ENCODE data around the gene PAPPA.

PAPPA gene

DNA sequence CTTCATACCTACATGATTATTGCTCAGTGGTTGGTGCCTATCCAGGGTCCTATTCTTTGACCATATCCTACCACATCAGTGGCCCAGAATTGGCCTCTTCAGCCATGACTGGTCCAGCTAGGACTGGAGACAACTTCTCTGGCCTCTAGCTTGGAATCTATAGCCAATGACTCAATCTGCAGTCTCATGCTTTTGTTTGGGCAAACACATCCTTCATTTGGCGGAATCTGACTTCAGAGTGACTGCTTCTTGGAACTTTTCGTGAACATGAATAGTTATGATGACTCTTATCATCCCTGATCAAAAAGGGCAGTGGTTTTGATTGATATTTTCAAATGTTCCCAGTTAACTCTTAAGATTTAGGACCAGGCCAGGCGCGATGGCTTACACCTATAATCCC, 134.1 kb downstream of the PAPPA start:
- no peaks in the 10 kb centered on the region for H3K27me3 ChIP-seq (ENCODE audit: control insufficient read depth in 1 of 2, insufficient read depth in 2 of 2, low read length in 2 of 2)
- no peak overlapping the region for H3K4me3 ChIP-seq (ENCODE audit: low read depth in 1 of 2, low read length in 2 of 2)
- H3K9me3 ChIP-seq (ENCODE audit: low read length) = no peaks in the 10 kb centered on the region
- no peak overlapping the region for H3K9ac ChIP-seq (ENCODE audit: low read length)
- H3K4me1 ChIP-seq (ENCODE audit: insufficient read depth, low read length) = no peaks in the 10 kb centered on the region
- no peak overlapping the region for H3K27ac ChIP-seq (ENCODE audit: low read depth, low read length)
- H3K36me3 ChIP-seq (ENCODE audit: insufficient read depth, low read length) = no peaks in the 10 kb centered on the region

- H3K9ac ChIP-seq (ENCODE audit: low read length) = no peak overlapping the region
- H3K36me3 ChIP-seq (ENCODE audit: insufficient read depth, low read length) = no peaks in the 10 kb centered on the region
- no peak overlapping the region for H3K4me3 ChIP-seq (ENCODE audit: low read depth in 1 of 2, low read length in 2 of 2)
- no peaks in the 10 kb centered on the region for H3K4me1 ChIP-seq (ENCODE audit: insufficient read depth, low read length)
- no peaks in the 10 kb centered on the region for H3K9me3 ChIP-seq (ENCODE audit: low read length)
- H3K27me3 ChIP-seq (ENCODE audit: control insufficient read depth in 1 of 2, insufficient read depth in 2 of 2, low read length in 2 of 2) = no peaks in the 10 kb centered on the region
- H3K27ac ChIP-seq (ENCODE audit: low read depth, low read length) = no peak overlapping the region
These were observed 135.1 kb downstream of the PAPPA start for GRCh38 chr9:116288658-116289057.

DNA sequence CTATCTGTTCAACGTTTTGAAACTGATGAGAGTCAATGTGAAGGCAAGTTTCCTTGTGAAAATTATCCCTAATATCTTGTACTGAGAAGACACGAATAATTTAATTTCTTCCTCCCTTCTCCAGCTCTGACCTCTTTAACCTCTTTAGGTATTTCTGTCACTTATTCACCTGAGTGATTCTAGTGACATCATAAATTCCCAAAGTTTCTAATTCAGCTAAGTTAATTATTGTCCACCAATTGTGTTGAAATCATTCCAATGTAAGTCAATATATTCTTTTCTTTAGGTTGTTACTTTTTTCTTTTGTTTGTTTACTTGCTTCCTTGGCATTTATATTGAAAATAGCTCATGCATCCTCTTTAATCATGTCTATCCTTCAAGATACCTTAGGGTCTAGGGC, 143.8 kb downstream of the PAPPA start:
- Histone ChIP-seq H3K36me3 (ENCODE audit: insufficient read depth, low read length) (no peaks in the 10 kb centered on the region), H3K27me3 (ENCODE audit: control insufficient read depth in 1 of 2, insufficient read depth in 2 of 2, low read length in 2 of 2) (no peaks in the 10 kb centered on the region), H3K9ac (ENCODE audit: low read length) (no peak overlapping the region), H3K9me3 (ENCODE audit: low read length) (no peaks in the 10 kb centered on the region), H3K4me1 (ENCODE audit: insufficient read depth, low read length) (no peaks in the 10 kb centered on the region), H3K27ac (ENCODE audit: low read depth, low read length) (no peak overlapping the region), H3K4me3 (ENCODE audit: low read depth in 1 of 2, low read length in 2 of 2) (no peak overlapping the region)

- Histone ChIP-seq H3K27ac (ENCODE audit: low read depth, low read length) (no peak overlapping the region), H3K4me1 (ENCODE audit: insufficient read depth, low read length) (no peaks in the 10 kb centered on the region), H3K9me3 (ENCODE audit: low read length) (no peaks in the 10 kb centered on the region), H3K4me3 (ENCODE audit: low read depth in 1 of 2, low read length in 2 of 2) (no peak overlapping the region), H3K27me3 (ENCODE audit: control insufficient read depth in 1 of 2, insufficient read depth in 2 of 2, low read length in 2 of 2) (no peaks in the 10 kb centered on the region), H3K36me3 (ENCODE audit: insufficient read depth, low read length) (no peaks in the 10 kb centered on the region), H3K9ac (ENCODE audit: low read length) (no peak overlapping the region)
These were observed 144.7 kb downstream of the PAPPA start for GRCh38 chr9:116298249-116298648.

GRCh38 chr9:116298878-116299391, 145.3 kb downstream of the PAPPA start:
- Histone ChIP-seq H3K36me3 (ENCODE audit: insufficient read depth, low read length) (no peaks in the 10 kb centered on the region), H3K4me1 (ENCODE audit: insufficient read depth, low read length) (no peaks in the 10 kb centered on the region), H3K9ac (ENCODE audit: low read length) (no peak overlapping the region), H3K9me3 (ENCODE audit: low read length) (no peaks in the 10 kb centered on the region), H3K27me3 (ENCODE audit: control insufficient read depth in 1 of 2, insufficient read depth in 2 of 2, low read length in 2 of 2) (no peaks in the 10 kb centered on the region), H3K27ac (ENCODE audit: low read depth, low read length) (no peak overlapping the region), H3K4me3 (ENCODE audit: low read depth in 1 of 2, low read length in 2 of 2) (no peak overlapping the region)

DNA sequence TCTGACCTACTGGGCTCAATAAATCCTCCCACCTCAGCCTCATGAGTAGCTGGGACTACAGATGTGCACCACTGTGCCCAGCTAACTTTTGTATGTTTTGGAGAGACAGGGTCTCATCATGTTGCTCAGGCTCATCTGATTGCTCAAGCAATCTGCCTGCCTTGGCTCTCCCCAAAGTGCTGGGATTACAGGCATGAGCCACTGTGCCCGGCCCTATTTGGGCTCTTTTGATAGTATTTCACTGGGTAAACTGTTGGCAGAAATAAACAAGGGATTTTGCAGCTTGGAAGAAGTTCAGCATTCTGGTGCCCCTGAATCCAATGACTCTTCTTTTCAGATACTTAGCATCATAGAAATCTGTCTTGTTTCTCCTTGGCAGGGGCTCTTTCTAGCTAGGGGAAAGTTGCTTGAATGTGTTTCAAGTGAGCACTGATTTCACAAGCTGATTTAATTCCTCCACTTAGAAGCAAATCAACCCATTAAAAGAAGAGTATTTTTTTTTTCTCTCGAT, 146.8 kb downstream of the PAPPA start:
- H3K4me3 ChIP-seq (ENCODE audit: low read depth in 1 of 2, low read length in 2 of 2) = no peak overlapping the region
- no peaks in the 10 kb centered on the region for H3K9me3 ChIP-seq (ENCODE audit: low read length)
- no peaks in the 10 kb centered on the region for H3K36me3 ChIP-seq (ENCODE audit: insufficient read depth, low read length)
- no peak overlapping the region for H3K27ac ChIP-seq (ENCODE audit: low read depth, low read length)
- no peaks in the 10 kb centered on the region for H3K4me1 ChIP-seq (ENCODE audit: insufficient read depth, low read length)
- H3K27me3 ChIP-seq (ENCODE audit: control insufficient read depth in 1 of 2, insufficient read depth in 2 of 2, low read length in 2 of 2) = no peaks in the 10 kb centered on the region
- no peak overlapping the region for H3K9ac ChIP-seq (ENCODE audit: low read length)

GRCh38 chr9:116303270-116303669, 149.7 kb downstream of the PAPPA start:
- no peaks in the 10 kb centered on the region for H3K4me1 ChIP-seq (ENCODE audit: insufficient read depth, low read length)
- H3K27me3 ChIP-seq (ENCODE audit: control insufficient read depth in 1 of 2, insufficient read depth in 2 of 2, low read length in 2 of 2) = no peaks in the 10 kb centered on the region
- H3K27ac ChIP-seq (ENCODE audit: low read depth, low read length) = no peak overlapping the region
- no peaks in the 10 kb centered on the region for H3K36me3 ChIP-seq (ENCODE audit: insufficient read depth, low read length)
- no peak overlapping the region for H3K9ac ChIP-seq (ENCODE audit: low read length)
- H3K4me3 ChIP-seq (ENCODE audit: low read depth in 1 of 2, low read length in 2 of 2) = no peak overlapping the region
- H3K9me3 ChIP-seq (ENCODE audit: low read length) = no peaks in the 10 kb centered on the region

DNA sequence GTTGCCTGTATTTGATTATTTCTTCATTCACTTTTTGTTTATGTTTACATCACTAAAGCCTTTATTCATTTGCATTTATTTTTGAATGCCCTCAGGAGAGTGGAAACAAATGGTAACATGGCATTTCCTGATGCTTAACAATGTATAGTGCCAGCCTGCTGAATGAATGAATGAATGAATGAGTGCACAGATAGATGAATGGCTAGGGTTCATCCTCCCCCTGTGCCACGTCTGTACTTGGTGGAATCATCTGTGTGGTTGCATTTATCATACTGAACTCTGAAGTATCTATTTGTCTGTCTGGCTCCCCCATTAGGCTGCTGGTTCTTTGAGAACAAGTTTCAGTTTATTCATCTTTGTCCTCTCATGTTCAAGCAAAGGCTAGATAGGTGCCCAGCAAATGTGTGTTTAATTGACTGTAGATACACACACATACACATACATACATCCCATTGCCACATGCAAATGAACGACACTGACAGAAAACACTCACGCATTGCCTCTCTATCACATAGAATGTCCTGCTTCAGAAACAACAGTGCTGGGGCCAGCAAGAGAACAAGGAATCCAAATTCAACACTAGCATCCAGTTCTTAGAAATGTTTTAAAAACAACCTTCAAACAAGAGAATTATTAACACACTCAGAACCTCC, 150.4 kb downstream of the PAPPA start:
- Histone ChIP-seq H3K27ac (ENCODE audit: low read depth, low read length) (no peak overlapping the region), H3K36me3 (ENCODE audit: insufficient read depth, low read length) (no peaks in the 10 kb centered on the region), H3K9me3 (ENCODE audit: low read length) (no peaks in the 10 kb centered on the region), H3K9ac (ENCODE audit: low read length) (no peak overlapping the region), H3K27me3 (ENCODE audit: control insufficient read depth in 1 of 2, insufficient read depth in 2 of 2, low read length in 2 of 2) (no peaks in the 10 kb centered on the region), H3K4me3 (ENCODE audit: low read depth in 1 of 2, low read length in 2 of 2) (no peak overlapping the region), H3K4me1 (ENCODE audit: insufficient read depth, low read length) (no peaks in the 10 kb centered on the region)

DNA sequence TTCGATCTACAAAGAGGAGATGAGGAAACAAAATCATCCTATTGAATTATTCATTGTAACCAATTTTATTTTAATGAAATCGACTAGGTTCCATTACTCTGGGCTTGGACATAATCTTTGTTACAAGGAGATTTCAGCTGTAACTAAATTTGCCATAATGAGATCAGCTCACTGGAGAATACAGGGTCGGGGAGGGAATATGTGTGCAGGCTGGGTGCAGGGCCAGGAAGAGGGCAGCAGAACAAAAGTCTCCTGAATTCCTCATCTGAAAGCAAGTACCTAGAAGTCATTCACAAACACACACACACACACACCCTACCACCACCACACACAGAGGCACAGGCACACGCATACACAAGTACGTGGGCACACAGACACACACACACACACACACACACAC, 151.2 kb downstream of the PAPPA start:
- no peaks in the 10 kb centered on the region for H3K9me3 ChIP-seq (ENCODE audit: low read length)
- no peaks in the 10 kb centered on the region for H3K36me3 ChIP-seq (ENCODE audit: insufficient read depth, low read length)

DNA sequence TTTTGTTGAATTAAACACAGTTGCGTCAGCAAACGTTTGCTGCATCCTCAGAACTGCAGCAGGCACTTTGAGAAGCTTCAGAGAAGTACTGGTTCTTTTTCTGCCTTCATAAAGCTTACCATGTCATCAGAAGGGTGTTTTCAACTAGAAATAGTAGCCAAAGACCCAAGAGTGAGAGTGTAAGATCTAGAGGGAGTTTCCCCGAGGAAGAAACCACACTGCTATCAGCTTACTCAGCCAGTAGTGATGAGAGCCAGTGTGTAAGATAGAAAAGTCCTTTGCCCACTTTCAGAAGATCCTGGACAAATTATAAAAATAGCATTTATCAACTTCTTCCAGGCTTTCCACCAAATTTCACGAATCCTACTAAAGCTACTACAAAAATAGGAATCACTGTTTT, 154.5 kb downstream of the PAPPA start:
- Histone ChIP-seq H3K36me3 (ENCODE audit: insufficient read depth, low read length) (no peaks in the 10 kb centered on the region), H3K9ac (ENCODE audit: low read length) (no peak overlapping the region), H3K27me3 (ENCODE audit: control insufficient read depth in 1 of 2, insufficient read depth in 2 of 2, low read length in 2 of 2) (no peaks in the 10 kb centered on the region), H3K27ac (ENCODE audit: low read depth, low read length) (no peak overlapping the region), H3K9me3 (ENCODE audit: low read length) (no peaks in the 10 kb centered on the region), H3K4me3 (ENCODE audit: low read depth in 1 of 2, low read length in 2 of 2) (no peak overlapping the region), H3K4me1 (ENCODE audit: insufficient read depth, low read length) (no peaks in the 10 kb centered on the region)

More for the DNA sequence above, 151.2 kb downstream of the PAPPA start:
- no peaks in the 10 kb centered on the region for H3K4me1 ChIP-seq (ENCODE audit: insufficient read depth, low read length)
- no peak overlapping the region for H3K9ac ChIP-seq (ENCODE audit: low read length)
- H3K27me3 ChIP-seq (ENCODE audit: control insufficient read depth in 1 of 2, insufficient read depth in 2 of 2, low read length in 2 of 2) = no peaks in the 10 kb centered on the region
- H3K4me3 ChIP-seq (ENCODE audit: low read depth in 1 of 2, low read length in 2 of 2) = no peak overlapping the region
- H3K27ac ChIP-seq (ENCODE audit: low read depth, low read length) = no peak overlapping the region

DNA sequence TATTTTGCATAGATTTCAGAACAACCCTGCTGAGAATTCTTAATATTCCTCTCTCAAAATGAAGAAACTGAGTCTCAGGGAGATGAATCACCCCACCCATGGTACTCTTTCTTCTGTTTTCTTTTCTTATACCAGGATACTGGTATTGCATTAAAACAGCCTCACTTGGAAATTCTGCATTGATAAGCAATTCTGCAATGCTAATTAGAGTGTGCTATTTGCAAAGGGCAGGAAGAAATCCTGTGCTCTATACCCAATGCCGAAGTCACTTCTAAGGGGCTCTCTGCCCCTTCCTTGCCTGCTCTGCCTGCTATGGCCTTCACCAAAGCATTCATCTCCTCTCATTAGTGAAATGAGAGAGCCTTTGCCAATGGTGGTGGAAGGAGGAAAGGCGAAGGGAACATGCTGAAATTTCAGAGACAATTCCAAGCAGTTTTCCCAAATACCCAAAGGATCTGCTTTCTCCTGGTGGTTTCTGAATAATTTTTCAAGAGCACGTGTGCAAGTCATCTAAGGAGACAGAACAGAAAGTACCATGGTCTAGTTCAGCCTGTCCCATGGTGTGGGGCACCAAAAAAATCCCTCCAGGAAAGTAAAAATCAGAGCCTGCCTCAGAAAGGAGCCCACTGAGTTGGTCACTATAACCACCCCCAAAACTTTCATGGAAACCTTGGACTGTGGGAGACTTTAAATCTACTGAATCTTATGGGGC, 156.5 kb downstream of the PAPPA start:
- Histone ChIP-seq H3K4me1 (ENCODE audit: insufficient read depth, low read length) (no peaks in the 10 kb centered on the region), H3K27me3 (ENCODE audit: control insufficient read depth in 1 of 2, insufficient read depth in 2 of 2, low read length in 2 of 2) (no peaks in the 10 kb centered on the region), H3K9me3 (ENCODE audit: low read length) (no peaks in the 10 kb centered on the region), H3K4me3 (ENCODE audit: low read depth in 1 of 2, low read length in 2 of 2) (no peak overlapping the region), H3K27ac (ENCODE audit: low read depth, low read length) (no peak overlapping the region), H3K36me3 (ENCODE audit: insufficient read depth, low read length) (no peaks in the 10 kb centered on the region), H3K9ac (ENCODE audit: low read length) (no peak overlapping the region)

Measured in muscle layer of colon (tissue), 2 donors.